Osteoblast (primary cell): ENCODE results near the gene TLR10. TPM values are rescaled to one million over a fixed set of nuclear protein-coding genes. Genes with fewer than 3 reads are reported as not detected.
"Not testable (repeated sequence)": the region's sequence is repeated elsewhere in the genome, so short reads cannot be mapped to it uniquely, and the experiment has no call there.

Experiments
- DNase-seq: peaks from one replicate; pipeline ENCODE4 v3.0.0; 2011; ENCODE audit warnings: low spot score, mixed read lengths; ENCODE audit not compliant: insufficient read length; ENCODE audit errors: missing footprints
- H2AFZ ChIP-seq: 2 replicates; pipeline ENCODE4 v1.6.0; 2011; ENCODE audit warnings: mild to moderate bottlenecking, low read length
- H3K27ac ChIP-seq: 2 replicates; pipeline ENCODE4 v1.5.1; 2011; ENCODE audit warnings: mild to moderate bottlenecking, low read depth, low read length, moderate library complexity
- H3K27me3 ChIP-seq: 2 replicates; pipeline ENCODE4 v1.6.0; 2012; ENCODE audit warnings: mild to moderate bottlenecking, control low read depth, inconsistent platforms, low read length, moderate library complexity; ENCODE audit not compliant: insufficient read depth
- H3K36me3 ChIP-seq: 2 replicates; pipeline ENCODE4 v1.5.1; 2011; ENCODE audit warnings: mild to moderate bottlenecking, low read length, control low read depth, moderate library complexity; ENCODE audit not compliant: insufficient read depth
- H3K4me1 ChIP-seq: 2 replicates; pipeline ENCODE4 v1.5.1; 2011; ENCODE audit warnings: mild to moderate bottlenecking, low read length, control low read depth, moderate library complexity; ENCODE audit not compliant: insufficient read depth
- H3K4me2 ChIP-seq: 2 replicates; pipeline ENCODE4 v1.6.0; 2011; ENCODE audit warnings: mild to moderate bottlenecking, low read length; ENCODE audit not compliant: insufficient read depth
- H3K4me3 ChIP-seq: fragments of 200-600 bp; sonication (generic); 3 replicates; pipeline ENCODE4 v1.5.1; 2012; ENCODE audit warnings: mild to moderate bottlenecking, low read length, inconsistent platforms; ENCODE audit not compliant: insufficient read depth
- H3K79me2 ChIP-seq: 2 replicates; pipeline ENCODE4 v1.6.0; 2012; ENCODE audit warnings: mild to moderate bottlenecking, low read length, control low read depth, inconsistent platforms; ENCODE audit not compliant: insufficient read depth
- H3K9me3 ChIP-seq: 2 replicates; pipeline ENCODE4 v1.5.1; 2011; ENCODE audit warnings: low read depth, low read length, control low read depth
- H4K20me1 ChIP-seq: 2 replicates; pipeline ENCODE4 v1.6.0; 2012; ENCODE audit warnings: mild to moderate bottlenecking, low read length, control low read depth; ENCODE audit not compliant: insufficient read depth
- CTCF ChIP-seq: IDR thresholded peaks from 2 replicates; pipeline ENCODE4 v1.5.1; 2011; ENCODE audit warnings: mild to moderate bottlenecking, low read depth, low read length, moderate library complexity; ENCODE audit errors: extremely low read depth
- total RNA-seq: library from RNA; depleted of rRNA; stranded (reverse); fragments of >200 nt; gene quantifications from 2 replicates; pipeline ENCODE4 v1.2.3, GENCODE V29; 2012

TLR10 gene
- total RNA-seq, 1 donor, result not detected

- H3K36me3 ChIP-seq, result no peaks in the 10 kb centered on the region
- H3K4me3 ChIP-seq, result no peak overlapping the region
- H3K4me2 ChIP-seq, result no peak overlapping the region
- no peak for DNase-seq
- H3K27ac ChIP-seq, result no peak overlapping the region
- no peak for TF ChIP-seq CTCF
- H3K27me3 ChIP-seq, result no peaks in the 10 kb centered on the region
- H2AFZ ChIP-seq, result no peak overlapping the region
- H3K79me2 ChIP-seq, result no peaks in the 10 kb centered on the region
- no peaks in the 10 kb centered on the region for H3K9me3 ChIP-seq
- no peaks in the 10 kb centered on the region for H4K20me1 ChIP-seq
- H3K4me1 ChIP-seq, result no peaks in the 10 kb centered on the region
Measured at GRCh38 chr4:38775326-38775725, 7.5 kb downstream of the TLR10 start.

GRCh38 chr4:38774181-38774955, 8.4 kb downstream of the TLR10 start:
- Histone ChIP-seq H2AFZ (no peak overlapping the region), H3K79me2 (no peaks in the 10 kb centered on the region), H3K27me3 (no peaks in the 10 kb centered on the region), H3K9me3 (no peaks in the 10 kb centered on the region), H3K4me2 (no peak overlapping the region), H3K27ac (no peak overlapping the region), H3K36me3 (no peaks in the 10 kb centered on the region), H3K4me3 (no peak overlapping the region), H3K4me1 (no peaks in the 10 kb centered on the region), H4K20me1 (no peaks in the 10 kb centered on the region)
- no peak for DNase-seq
- TF ChIP-seq CTCF, result no peak

GRCh38 chr4:38770281-38770680, 12.5 kb downstream of the TLR10 start:
- H3K4me3 ChIP-seq, H3K9me3 ChIP-seq, H3K4me1 ChIP-seq, H3K79me2 ChIP-seq, DNase-seq, H2AFZ ChIP-seq, H3K36me3 ChIP-seq, H4K20me1 ChIP-seq, H3K4me2 ChIP-seq, H3K27me3 ChIP-seq, H3K27ac ChIP-seq: not testable (repeated sequence)

GRCh38 chr4:38769857-38770256, 12.9 kb downstream of the TLR10 start:
- no peaks in the 10 kb centered on the region for H3K4me1 ChIP-seq
- no peak for DNase-seq
- no peak overlapping the region for H3K27ac ChIP-seq
- no peaks in the 10 kb centered on the region for H3K9me3 ChIP-seq
- no peak overlapping the region for H3K4me2 ChIP-seq
- H3K27me3 ChIP-seq, result no peaks in the 10 kb centered on the region
- H3K79me2 ChIP-seq, result no peaks in the 10 kb centered on the region
- H4K20me1 ChIP-seq, result no peaks in the 10 kb centered on the region
- H3K36me3 ChIP-seq, result no peaks in the 10 kb centered on the region
- no peak overlapping the region for H3K4me3 ChIP-seq
- peak overlapping the region; percentile 28 for H2AFZ ChIP-seq
- no peak for TF ChIP-seq CTCF
